Loucy (cell line): ENCODE measurements around the gene SYCP2L.

Source experiments
- CTCF ChIP-seq: fragments of 200-600 bp; sonication (generic); conservative IDR thresholded peaks from 2 replicates; pipeline ENCODE4 v1.5.1; 2014; ENCODE audit warnings: mild to moderate bottlenecking, antibody characterized with exemption, low read length
- EZH2phosphoT487 ChIP-seq: fragments of 200-600 bp; IDR thresholded peaks from 2 replicates; pipeline ENCODE4 v1.6.1; 2018; ENCODE audit warnings: antibody characterized with exemption, mild to moderate bottlenecking, moderate library complexity, borderline replicate concordance

DNA sequence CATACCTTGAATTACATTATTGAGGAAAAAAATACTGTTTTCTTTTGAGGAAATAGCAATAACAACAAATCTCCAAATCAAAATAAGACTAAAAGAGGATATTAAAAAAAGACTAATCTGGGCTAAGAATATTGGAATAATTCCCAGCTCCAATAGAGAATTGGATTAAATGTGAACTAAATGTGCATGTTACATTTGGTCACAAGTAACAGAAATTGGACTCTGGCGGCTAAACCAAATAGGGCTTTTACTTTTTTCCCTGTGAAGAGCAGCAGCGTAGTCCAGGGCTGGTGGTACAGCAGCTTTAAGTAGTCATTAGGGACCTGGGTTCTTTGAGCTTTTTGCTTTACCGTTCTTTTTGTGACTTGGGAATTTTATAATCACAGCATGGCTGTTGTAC lies 85.3 kb downstream of the SYCP2L start:
- TF ChIP-seq CTCF: no peak
- TF ChIP-seq EZH2phosphoT487: no peak
